HG02943 (cell line): ENCODE data around the gene USP31.
"Not testable (repeated sequence)": the region's sequence is repeated elsewhere in the genome, so short reads cannot be mapped to it uniquely, and the experiment has no call there.

Source experiments
- ATAC-seq: cut with Tn5 transposase; IDR thresholded peaks from one replicate; pipeline ENCODE4 v1.9.1; 2021; ENCODE audit warnings: mild to moderate bottlenecking, low read depth, moderate library complexity; ENCODE audit not compliant: unreplicated experiment

Gene USP31

DNA sequence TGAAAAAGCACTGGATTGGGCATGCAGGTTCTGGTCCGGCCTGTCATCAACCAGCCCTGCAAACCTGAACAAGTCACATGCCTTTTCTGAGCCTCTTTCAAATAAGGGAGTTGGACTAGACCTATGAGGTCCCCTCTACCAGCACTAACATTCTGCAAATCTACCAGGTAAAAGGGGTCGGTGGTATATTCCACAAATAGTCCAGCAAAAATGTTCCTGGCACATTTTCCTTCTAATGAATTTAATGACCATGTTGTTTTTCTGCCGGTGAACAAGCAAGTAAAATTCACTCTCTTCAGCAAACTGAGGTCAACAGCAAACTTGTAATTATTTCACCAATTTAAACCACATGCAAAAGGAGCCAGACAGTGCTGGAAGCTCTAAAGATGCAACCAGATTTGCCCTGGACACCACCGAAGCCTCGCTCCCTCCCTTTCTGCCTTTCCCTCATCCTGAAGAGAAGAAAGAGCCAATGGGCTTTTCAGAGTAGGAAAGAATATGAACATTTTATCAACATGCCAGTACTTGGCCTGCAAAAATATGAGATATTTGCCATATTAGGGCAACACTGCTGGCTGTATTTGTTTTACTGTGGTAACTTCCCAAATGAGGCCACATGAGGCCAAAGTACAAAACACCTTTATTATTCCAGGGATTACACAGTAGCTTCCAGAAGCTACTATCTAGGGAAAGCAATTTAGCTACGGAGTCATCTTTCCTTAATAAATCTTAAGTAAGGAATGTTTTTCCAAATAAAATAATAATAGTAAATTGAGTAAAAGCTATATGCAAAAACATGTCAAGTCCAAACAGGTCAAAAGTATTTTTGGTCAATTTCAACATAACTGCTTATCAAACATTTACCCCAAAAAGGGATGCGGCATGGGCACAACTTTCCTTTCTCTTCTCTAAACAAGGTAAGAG lies 45.0 kb downstream of the USP31 start:
- no peak for ATAC-seq

DNA sequence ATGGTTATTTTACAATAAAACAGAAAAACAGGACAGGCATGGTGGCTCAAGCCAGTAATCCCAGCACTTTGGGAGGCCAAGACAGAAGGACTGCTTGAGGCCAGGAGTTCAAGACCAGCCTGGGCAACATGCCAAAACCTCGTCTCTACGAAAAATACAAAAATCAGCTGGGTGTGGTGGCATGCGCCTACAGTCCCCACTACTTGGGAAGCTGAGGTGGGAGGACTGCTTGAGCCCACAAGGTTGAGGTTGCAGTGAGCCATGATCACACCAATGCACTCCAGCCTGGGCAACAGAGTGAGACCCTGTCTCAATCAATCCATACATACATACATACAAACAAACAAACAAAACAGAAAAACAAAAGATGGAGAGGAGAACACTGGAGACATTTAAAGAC lies 45.6 kb downstream of the USP31 start:
- no peak for ATAC-seq

DNA sequence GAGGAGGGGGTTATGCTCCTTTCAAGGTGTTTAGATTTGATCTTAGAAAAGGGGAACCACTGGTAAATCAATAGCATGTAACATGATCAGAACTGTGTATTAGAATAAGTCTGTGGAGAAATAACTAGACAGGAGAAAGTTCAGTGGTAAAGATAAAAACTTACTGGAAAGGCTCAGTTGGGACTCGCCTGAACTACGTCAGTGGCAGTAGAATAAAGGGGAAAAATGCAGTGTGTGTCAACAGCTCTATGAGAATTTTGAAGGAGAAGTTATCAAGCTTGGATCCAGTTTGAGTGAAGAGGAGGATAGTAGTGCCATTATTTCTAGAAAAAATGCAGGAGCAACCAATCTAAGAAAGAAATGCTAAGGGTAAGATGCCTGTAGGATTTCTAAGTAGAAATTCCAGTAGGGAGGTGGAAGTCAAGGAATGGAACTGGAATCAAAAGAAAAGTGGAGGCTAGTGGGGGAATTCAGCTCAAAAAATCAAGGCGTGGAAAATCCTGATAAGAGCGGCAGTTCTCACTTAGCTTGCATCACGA lies 48.2 kb downstream of the USP31 start:
- no peak for ATAC-seq

DNA sequence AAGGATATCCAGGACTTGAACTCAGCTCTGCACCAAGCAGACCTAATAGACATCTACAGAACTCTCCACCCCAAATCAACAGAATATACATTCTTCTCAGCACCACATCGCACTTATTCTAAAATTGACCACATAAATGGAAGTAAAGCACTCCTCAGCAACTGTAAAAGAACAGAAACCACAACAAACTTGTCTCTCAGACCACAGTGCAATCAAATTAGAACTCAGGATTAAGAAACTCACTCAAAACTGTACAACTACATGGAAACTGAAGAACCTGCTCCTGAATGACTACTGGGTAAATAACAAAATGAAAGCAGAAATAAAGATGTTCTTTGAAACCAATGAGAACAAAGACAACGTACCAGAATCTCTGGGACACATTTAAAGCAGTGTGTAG lies 52.8 kb downstream of the USP31 start:
- ATAC-seq: not testable (repeated sequence)

DNA sequence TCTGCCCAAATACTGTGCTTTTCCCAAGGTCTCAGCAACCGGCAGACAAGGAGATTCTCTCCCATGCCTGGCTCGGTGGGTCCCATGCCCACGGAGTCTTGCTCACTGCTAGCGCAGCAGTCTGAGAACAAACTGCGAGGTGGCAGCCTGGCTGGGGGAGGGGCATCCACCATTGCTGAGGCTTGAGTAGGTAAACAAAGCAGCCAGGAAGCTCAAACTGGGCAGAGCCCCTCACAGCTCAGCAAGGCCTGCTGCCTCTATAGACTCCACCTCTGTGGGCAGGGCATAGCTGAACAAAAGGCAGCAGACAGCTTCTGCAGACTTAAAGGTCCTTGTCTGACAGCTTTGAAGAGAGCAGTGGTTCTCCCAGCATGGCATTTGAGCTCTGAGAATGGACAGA lies 55.1 kb downstream of the USP31 start:
- ATAC-seq: not testable (repeated sequence)

DNA sequence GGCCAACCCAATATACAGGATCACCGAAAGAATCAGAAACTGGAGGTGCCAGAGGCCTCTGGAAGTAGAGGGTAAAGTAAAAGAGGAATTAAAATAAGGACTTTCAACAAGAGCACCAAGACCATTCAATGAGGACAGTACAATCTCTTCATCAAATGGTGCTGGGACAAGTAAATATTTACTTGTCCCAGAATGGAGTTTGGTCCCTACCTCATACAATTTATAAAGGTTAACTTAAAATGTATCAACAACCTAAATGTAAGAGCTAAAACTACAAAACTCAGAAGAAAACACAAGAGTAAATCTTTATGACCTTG lies 56.5 kb downstream of the USP31 start:
- ATAC-seq: no peak

DNA sequence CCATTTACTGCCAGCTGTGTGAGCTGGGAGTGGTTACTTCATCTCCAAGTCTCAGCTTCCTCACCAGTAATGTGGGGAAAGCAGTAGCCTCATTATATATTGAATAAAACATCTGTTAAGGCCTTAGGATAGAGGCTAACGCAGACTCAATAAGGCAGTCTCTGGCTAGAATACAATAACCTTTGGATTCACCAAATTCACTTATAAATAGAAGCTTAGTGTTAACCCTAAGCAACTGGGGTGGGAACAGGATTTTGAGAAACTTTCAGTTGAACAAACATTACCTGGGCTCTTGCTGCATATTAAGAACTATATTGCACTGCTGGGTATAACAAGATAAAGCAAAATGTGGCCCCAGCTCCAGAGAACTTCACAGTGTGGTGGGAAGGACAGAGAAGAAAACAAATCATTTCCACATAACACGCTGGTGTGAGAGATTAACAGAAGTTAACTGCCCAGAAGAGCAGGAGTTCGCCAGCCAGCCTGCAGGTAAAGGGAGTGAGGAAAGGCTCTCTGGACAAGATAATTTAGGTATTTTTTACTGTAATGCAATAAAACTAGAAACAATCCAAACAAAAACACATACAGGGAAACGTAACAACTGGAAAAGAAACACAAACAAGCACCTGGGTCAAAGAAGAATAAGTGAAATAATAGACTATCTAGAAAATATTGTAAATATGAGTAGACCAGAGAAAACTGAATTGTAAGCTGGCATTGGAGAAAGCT lies 57.0 kb downstream of the USP31 start:
- no peak for ATAC-seq

DNA sequence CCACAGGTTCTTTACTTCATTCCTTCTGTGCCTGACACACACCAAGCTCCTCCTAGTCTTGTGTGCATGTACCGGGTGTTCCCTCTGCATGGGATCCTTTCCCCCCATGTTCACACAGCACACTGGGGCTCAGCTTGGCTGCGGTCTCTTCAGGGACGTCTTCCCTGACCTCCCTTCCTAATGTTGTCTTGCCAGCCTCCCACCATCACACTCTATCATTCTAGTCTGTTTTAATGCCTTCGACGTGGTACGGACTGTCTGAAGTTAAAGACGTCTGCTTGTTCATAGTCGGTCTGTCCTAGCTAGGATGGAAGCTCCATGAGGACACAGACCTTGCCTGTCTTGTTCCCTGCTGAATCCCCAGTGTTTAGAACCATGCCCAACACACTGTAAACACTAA lies 60.1 kb downstream of the USP31 start:
- no peak for ATAC-seq

DNA sequence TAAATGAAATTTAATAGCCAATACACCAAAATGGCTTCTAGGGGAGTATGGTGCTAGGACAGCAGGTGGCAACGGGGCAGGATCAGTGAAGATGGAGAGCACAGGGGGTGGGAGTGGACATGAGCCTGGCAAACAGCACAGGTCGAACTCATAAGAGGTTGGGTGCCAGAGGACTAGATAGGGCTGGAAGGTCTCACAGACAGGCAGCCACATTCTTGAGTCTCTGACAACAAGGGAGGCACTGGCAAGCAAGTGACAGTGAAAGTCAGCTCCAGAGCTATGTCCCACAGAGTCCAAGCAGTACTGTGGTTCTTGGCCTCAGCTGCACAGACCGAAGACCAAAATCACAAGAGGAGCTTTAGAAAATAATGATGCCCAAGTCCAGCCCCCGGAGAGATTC lies 61.2 kb downstream of the USP31 start:
- ATAC-seq: no peak

DNA sequence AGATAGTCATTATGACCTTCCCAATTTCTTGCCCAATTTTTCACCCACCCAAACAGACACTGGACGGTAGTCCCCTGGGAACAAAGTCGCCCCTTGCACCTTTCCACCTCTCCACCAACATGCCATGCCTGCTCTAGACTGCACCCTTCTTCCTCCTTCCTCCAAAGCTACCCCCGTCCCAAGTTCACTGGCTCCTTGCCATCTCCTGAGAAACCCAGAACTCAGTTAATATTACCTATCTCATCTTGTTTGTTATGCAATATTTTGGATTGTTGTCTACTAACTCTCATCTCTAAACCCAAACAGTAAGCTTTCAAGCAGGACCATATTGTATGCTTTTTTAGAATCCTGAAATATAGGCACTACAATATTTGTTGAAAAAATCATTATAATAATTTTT lies 63.3 kb downstream of the USP31 start:
- ATAC-seq: no peak

DNA sequence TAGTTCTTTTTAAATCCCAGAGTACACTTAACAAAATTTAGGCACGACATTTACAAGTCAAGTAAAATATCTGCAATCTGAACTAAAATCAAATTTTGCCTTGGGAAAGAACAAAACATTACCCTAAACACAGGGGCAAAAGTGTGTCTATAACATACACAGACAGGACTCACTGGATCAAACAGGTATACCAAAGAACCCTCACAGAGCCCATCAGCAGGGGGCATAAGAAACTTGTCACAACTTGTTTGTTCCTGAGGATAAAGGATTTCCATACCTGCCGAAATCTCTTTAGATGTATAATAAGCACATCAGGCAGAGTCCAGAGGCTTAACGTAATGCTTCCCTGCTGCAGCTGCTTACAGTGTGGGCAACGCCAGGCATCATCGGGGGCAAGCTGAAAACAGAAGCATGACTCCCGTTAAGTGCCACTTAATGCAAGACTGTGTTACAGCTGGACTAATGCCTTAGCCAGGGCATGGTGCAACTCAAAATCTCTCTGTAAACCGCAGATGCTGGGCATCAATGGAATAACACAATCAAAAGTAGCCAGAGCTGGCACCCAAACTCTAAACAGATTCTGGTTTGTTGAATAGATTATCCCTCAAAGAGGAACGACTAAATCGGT lies 67.0 kb downstream of the USP31 start:
- no peak for ATAC-seq

DNA sequence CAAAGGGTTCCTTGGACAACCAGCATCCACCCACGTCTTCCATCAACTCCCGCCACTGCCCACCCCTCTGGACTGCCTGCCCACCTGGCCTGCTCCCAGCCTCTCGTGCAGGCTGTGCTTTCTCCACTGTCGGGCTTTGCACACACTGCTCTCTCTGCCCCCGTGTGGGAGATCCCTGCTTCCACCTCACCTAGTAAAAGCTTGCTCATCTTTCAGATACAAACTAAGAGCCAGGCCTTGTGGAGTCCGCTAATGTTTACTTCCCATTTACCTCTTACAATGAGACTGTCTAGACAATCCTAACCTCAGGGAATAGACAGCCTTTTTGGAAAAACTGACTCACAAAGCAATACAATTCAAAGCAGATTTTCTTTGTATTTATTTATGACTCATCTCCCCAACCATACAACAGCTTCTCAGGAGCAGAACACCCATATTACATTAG lies 67.6 kb downstream of the USP31 start:
- ATAC-seq: no peak

DNA sequence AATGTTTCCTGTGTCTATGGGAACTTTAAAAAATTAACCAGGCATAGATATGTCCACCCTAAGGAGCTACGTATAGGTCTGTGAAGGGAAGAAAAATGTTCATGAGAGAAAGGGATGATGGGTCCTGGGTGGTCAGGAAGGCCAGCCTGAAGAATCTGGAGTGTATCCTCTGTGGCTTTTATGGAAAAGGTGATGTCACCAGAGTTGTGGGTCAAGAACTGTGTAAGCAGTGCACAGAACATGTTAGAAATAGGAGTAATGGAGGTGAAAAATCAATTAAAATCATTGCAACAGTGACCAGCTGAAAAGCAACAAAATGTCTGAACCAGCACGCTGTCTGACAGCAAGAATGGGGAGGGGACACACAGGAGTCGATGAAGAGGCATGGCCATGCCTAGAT lies 68.5 kb downstream of the USP31 start:
- no peak for ATAC-seq

DNA sequence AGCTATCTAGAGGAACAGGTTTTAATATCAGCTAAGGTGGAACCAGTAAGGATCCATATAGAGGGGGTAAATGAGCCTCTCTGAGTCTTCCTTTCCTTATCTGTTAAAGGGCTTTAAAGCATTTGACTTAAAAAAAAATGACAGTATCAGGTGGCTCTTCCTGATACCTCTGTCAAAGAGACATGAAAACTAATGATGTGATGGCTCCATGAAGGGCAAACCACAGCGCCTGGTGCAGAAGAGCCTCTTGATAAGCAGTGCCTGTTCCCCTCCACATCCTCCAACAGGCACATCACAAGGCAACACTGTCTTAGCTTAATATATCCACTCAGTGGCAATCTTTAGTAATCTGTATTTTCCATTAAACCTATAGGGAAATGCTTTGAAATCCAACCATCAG lies 68.9 kb downstream of the USP31 start:
- no peak for ATAC-seq

DNA sequence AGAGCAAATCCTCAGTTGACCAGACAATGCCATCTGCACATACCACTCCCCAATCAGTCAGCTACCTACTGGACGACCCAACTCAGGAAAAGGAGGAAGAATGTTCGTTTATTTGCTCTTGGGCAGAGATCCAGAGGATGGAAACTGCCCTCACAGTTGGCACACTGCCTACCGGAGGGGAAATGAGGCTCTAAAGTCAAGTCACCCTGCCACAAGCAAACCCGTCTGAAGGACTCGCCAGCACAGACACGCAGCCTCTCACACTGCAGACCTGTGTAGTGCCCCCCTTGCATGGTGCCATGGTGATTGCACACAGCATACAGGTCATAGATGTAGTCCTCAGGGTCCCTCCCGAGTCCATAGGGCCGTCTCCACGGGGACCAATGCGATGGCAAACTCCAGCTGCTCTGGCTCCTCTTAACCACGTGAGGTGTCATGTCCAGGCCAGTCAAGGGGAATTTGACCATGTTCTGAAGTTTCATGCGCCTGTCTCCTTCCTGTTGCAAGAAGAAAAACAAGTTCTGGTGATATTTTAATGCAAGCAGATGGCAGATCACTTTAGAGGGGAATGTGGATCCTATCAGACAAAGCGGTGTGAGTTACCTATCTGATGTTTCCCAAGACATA lies 69.5 kb downstream of the USP31 start:
- ATAC-seq: no peak

DNA sequence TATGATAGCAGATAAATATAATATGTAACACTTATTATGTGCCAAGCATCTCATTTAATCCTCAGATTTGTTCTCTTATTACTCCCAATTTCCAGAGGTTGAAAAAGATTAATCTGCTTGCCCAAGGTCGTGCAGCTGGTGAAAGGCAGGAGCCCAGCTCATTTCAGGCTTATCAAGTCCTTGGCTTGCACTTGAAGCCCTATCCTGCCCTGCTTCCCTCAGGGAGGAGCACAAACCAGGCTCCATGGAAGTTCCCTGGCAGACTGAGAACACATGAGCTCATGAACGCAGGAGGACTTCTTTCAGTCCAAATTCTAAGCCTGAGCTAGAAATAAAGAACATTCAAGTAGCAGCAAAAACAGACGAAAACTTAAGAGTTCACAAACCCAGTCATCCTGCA lies 74.8 kb downstream of the USP31 start:
- no peak for ATAC-seq

DNA sequence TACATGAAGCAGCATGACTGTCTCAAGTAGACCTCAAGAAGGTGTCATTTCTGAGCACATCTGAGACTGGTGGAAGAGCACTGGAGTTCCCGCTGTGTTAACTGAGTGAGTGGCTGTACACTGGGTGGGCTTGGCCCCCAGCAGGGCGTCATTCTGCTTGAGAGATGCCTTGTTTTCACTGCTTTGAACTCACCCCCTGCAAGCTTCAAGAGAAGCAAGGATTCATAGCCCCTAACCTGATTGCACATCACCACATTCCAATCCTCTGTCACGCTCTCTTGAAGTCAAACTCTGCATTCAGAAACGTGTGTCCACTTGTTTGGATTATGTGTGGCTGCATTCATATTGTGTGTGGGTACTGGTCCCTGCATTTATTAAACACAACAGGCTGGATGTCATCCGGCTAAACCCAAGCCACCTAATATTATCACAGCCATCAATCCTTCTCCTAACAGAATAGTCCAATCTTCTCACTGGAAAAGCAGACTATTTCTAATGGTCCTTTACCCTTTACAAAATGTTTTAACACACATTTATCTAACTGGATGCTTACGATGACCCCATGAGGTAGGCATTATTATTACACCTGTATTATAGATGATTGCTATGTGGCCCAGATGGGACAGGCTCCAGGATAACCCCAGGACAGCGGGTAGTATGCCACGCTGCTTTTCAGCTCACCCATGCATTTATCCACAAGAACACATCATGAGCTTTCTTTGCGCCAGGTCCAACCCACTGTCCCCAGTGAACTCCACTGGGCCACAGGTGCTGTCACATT lies 76.3 kb downstream of the USP31 start:
- no peak for ATAC-seq

DNA sequence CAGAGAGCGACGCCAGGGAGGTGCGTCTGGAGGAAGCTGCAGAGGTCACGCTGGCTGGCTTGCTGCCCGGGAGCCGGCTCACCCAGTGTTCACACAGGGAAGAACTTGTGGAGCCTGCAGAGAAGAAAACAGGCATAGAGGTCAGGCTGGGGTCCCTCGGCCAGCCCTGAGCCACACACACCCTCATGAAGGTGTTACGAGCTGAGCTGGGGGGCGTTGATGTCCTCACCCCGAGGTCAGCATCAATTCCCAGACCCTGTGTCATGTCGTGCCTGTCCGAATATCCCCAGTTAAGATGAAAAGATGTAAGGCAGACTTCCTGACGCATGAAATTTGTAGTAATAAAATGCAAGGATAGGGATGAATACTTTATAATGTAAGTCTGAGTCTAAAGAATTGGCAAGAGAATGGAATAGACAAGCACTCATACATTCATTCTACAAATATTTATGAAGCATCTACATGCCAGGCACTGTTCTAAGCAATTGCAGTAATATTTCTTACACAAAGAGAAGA lies 77.1 kb downstream of the USP31 start:
- ATAC-seq: no peak

DNA sequence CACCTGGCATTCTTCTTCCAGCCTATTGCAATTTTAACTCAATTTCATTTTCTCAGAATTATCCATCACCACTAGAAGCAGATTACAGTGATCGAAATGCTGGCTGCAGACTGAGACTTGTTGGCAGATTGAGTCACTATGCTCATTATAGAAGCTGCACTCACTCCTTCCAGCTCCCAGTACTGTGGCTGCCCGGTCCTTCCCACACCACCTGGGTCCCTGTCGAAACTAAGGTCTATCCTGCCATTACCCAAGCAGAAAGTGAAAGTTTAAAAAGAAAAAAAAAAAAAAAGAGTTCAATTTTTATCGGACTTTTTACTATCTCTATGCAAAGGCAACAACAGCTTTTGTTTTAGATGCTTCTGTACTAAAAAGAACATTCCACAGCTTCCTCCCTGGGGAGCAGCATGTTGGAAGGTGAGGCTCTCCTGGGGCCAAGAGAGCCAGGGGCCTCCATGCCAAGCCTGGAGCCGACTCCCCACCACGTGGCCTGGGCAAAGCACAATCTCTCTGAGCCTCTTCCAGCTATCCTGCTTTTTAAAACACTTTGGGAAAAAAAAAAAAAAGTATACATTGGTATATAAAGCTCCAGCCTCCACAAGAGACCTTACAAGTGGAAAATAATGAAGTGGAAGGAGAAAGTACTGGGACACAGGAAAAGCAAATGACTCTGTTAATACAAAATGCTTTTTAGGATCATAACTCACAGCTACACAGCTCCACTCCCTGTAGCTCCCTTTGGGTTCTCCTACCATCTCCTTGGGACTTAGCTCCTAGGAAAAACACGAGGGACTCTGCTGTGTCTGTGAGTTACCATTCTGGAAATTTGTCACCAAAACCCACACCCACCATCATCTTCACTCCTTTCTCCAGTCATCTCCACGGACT lies 77.8 kb downstream of the USP31 start:
- ATAC-seq: no peak
